ENCODE data around the gene PRAMEF9. TPM values are rescaled to one million over a fixed set of nuclear protein-coding genes. Genes with fewer than 3 reads are reported as not detected.
"Not testable (repeated sequence)": the region's sequence is repeated elsewhere in the genome, so short reads cannot be mapped to it uniquely, and the experiment has no call there.

Gene PRAMEF9
- total RNA-seq, result not detected
- long read RNA-seq, donor 1, result 0 reads
- long read RNA-seq, donor 2, result 0 reads

DNA sequence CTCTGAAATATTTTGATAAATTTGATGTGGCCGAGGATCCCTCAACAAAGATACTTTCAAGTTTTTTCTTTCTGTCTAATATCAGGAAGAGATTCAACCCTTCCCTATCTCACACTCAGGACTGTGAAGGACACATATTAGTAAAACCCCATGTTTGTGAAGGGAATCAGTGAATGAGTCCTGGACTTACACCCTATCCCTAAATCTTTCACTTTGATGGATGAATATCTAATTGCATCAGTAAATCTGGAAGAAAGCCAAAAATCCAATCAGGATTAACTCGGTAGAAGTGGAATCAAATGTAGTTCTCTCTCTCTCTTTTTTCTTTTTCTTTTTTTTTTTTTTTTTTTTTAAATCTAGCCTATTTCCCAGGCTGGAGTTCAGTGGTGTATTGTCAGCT, at the start of gene PRAMEF9:
TSS of gene PRAMEF9 (plus strand) at position 301 of the 400 bp plus-strand sequence. CDS start 3,433 bp downstream, outside the sequence.
- ATAC-seq; intact Hi-C loops (cut with DNase I, micrococcal nuclease); H3K4me1 ChIP-seq (ENCODE audit: low read depth): not testable (repeated sequence)

DNA sequence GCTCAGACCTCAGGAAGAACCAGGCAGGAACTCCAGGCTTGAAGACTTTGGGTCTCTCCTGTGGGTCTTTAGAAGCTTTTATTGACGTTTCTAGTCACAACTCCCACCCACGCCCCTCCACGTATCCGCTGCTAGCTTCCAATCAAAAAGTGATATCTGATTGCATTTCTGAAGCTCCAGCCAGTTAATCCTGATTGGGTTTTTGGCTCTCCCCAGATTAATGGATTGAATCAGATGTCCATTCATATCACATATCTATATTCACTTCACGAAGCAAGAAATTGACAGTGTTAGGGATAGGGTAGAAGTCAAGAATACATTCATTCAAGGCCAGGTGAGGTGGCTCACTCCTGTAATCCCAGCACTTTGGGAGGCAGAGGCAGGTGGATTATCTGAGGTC, 15.7 kb upstream of the PRAMEF9 start, which contains the start of gene PRAMEF26:
TSS of gene PRAMEF26 (minus strand) at position 101 of the 400 bp plus-strand sequence. CDS start 2,914 bp downstream, outside the sequence.
- intact Hi-C loops (cut with DNase I, micrococcal nuclease); H3K36me3 ChIP-seq (ENCODE audit: low read depth); H3K9me3 ChIP-seq; H3K4me3 ChIP-seq; H3K4me1 ChIP-seq (ENCODE audit: low read depth); DNase-seq; ATAC-seq: not testable (repeated sequence)

More for the DNA sequence above, at the start of gene PRAMEF9:
- not testable (repeated sequence) for H3K9me3 ChIP-seq; DNase-seq; H3K36me3 ChIP-seq (ENCODE audit: low read depth); H3K4me3 ChIP-seq

DNA sequence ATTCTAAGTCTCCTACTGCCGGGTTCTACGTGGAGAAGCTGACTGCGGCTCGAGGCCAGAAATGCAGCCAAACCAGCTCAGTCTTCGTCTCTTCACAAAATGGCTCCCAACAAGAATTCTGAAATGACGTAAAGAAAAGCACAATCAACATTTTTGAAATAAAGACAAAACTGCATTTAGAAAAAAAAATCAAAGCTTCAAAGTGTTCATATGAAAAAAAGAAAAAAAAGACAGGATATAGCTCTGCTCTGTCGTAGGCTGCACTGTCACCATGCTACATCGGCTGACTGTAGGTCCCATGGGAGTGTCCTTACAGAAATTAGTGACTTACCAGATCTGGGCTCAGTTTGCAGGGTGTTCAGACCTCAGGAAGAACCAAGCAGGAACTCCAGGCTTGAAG, 6.1 kb upstream of the PRAMEF9 start, which contains the start of gene HNRNPCL4:
TSS of gene HNRNPCL4 (minus strand) at position 101 of the 400 bp plus-strand sequence. CDS start 164 bp downstream, outside the sequence.
- DNase-seq; H3K36me3 ChIP-seq (ENCODE audit: low read depth); H3K4me3 ChIP-seq; H3K9me3 ChIP-seq; intact Hi-C loops (cut with DNase I, micrococcal nuclease); ATAC-seq; H3K4me1 ChIP-seq (ENCODE audit: low read depth): not testable (repeated sequence)

DNA sequence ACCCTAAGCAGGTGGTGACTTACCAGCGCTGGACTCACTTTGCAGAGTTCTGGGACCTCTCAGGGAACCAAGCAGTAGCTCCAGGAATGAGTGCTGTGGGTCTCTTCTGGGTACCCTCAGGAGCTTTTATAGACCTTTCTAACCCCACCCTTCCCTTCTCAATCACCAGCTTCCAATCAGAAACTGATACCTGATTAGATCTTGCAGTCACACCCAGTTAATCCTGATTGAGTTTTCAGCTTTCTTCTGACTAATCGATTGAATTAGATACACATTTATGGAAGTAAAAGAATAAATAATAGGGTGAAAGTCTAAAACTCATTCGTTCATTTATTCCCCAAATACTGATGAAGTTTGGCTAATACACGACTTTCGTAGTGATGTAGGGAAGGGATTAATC, 29.7 kb downstream of the PRAMEF9 start, which contains the start of gene PRAMEF13:
TSS of gene PRAMEF13 (minus strand) at position 101 of the 400 bp plus-strand sequence. CDS start 1,820 bp downstream, outside the sequence.
- H3K4me3 ChIP-seq; H3K36me3 ChIP-seq (ENCODE audit: low read depth); intact Hi-C loops (cut with DNase I, micrococcal nuclease); H3K9me3 ChIP-seq; H3K4me1 ChIP-seq (ENCODE audit: low read depth); ATAC-seq; DNase-seq: not testable (repeated sequence)

DNA sequence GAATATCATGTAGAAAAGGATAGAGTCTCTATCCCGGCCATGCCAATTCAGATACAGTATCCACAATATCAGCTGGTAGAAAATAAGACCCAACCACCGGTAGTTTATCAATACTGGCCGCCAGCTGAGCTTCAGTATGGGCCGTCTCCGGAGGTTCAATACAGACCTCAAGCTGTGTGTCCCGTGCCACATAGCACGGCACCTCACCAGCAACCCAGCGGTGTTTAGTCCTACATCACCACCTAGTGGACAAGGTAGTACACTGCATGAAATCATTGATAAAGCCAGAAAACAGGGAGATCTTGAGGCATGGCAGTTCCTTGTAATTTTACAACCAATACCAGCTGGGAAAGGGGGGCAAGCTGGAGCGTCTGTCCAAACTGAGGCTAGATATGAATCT, 37.1 kb downstream of the PRAMEF9 start:
- ATAC-seq; H3K36me3 ChIP-seq (ENCODE audit: low read depth); H3K4me1 ChIP-seq (ENCODE audit: low read depth); intact Hi-C loops (cut with DNase I, micrococcal nuclease); DNase-seq; H3K9me3 ChIP-seq; H3K4me3 ChIP-seq: not testable (repeated sequence)

DNA sequence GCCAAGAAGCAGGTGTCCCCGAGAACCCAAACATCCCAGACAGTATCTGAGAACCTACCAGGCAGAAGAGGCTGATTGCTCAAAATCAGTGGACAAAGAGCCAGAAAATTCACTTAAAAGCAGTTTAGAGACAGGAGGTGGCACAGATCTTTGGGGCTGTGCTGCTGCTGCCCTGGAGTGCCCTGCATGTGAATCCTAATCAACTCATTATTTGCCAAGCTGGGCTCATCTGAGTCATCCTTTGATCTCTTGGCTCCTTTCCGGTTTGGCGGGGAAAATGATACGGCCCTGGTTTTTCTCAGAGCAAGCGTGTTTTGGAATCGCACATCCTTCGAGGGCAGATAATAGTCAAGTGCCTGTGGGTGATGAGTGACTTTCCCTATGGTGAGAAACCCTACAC, 45.0 kb downstream of the PRAMEF9 start:
- H3K36me3 ChIP-seq (ENCODE audit: low read depth); H3K9me3 ChIP-seq; H3K4me1 ChIP-seq (ENCODE audit: low read depth); H3K4me3 ChIP-seq; DNase-seq; intact Hi-C loops (cut with DNase I, micrococcal nuclease); ATAC-seq: not testable (repeated sequence)

DNA sequence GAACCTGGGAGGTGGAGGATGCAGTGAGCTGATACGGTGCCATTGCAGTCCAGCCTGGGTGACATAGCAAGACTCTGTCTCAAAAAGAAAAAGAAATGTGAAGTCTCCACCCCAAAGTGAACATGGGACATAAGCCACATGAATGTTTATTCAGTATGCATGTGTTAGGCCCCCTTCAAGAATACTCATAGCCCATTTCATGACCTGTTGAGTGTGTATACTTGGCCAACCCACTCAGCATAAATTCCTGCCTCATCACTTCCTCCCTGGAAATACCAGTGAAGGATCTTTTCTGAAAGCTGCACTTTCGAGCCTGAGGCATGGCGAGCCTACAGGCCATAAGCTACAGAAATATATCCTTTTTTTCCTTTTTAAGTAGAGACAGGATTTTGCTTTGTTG, 47.6 kb downstream of the PRAMEF9 start:
- DNase-seq; H3K4me3 ChIP-seq; H3K36me3 ChIP-seq (ENCODE audit: low read depth); intact Hi-C loops (cut with DNase I, micrococcal nuclease); H3K4me1 ChIP-seq (ENCODE audit: low read depth); ATAC-seq; H3K9me3 ChIP-seq: not testable (repeated sequence)

DNA sequence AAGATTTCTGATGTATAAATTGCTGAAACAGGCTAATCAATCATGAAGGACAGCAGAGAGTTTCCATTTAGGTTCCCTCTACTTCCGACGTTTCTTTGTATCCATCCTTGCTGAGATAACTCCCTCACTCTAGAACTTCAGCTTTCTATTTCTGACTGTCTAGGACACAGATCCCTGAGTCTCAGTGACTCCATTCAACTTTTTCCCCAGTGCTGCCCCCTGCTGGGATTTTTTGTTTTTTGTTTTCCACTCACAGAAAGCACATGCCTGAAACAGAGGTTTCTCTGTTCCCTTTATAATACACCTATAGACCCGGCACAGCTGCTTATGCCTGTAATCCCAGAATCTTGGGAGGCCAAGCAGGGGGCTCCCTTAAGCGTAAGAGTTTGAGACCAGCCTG, 51.1 kb downstream of the PRAMEF9 start:
- H3K9me3 ChIP-seq; DNase-seq; ATAC-seq; H3K36me3 ChIP-seq (ENCODE audit: low read depth); intact Hi-C loops (cut with DNase I, micrococcal nuclease); H3K4me3 ChIP-seq; H3K4me1 ChIP-seq (ENCODE audit: low read depth): not testable (repeated sequence)

DNA sequence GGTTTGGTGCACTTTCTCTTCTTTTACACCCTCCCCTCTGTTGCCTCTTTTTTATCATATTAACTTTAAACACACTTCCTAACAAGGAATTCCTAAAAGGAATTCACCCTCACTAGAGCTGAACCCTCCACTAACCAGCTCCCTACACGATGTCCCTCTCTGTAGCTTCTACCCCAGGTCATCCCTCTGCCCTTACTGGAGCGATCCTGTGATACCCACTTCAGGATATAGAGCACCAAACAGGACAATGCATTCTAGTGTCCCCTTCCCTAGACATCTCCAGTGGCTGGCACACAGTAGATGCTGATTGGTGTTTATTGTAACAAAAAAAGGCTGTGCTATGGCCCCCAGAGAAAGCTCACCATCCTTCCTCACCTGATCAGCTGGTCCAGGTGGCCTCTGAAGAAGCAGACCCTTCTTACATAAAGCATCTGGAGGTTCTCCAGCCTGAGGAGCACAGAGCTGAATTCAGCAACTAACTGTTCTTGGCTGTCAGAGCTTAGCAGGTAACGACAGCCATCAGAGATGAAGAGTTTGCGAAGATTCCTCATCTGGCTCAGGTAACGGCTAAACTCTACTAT, 52.9 kb downstream of the PRAMEF9 start:
- no peak for ATAC-seq
- H3K36me3 ChIP-seq (ENCODE audit: low read depth), result no peaks in the 10 kb centered on the region

DNA sequence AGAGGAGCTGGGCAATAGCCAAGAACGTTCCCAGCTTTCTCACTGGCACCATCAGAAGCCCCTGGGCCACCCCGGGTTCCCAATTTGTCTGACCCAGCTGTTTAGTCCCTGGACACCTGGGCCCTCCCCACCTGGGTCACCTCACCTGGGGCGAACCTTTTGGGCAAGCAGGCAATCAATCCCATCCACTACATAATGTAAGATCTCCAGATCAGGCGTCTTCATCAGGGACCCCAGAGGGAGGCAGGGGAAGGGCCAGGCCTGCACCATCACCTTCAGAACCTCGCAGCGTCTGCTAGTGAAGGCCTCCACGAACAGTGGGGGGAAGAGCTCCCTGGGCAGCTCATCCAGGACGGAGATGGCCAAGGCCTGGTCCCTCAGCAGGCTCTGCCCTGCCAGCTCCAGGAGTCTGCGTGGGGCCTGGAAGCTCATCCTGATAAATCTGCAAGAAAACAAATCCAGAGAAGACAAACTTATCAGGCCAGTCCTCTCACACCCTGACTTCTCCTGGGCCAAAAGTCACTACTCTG, 54.1 kb downstream of the PRAMEF9 start, which contains the start of gene PRAMEF18:
TSS of gene PRAMEF18 (minus strand) at position 480 of the 530 bp plus-strand sequence. CDS start at position 432, 48 bp downstream.
- DNase-seq; H3K4me3 ChIP-seq; H3K9me3 ChIP-seq; ATAC-seq; intact Hi-C loops (cut with DNase I, micrococcal nuclease); H3K36me3 ChIP-seq (ENCODE audit: low read depth); H3K4me1 ChIP-seq (ENCODE audit: low read depth): not testable (repeated sequence)

More for the DNA sequence above, 52.9 kb downstream of the PRAMEF9 start:
- no peak overlapping the region for H3K4me3 ChIP-seq
- TF ChIP-seq, protein P1, sequence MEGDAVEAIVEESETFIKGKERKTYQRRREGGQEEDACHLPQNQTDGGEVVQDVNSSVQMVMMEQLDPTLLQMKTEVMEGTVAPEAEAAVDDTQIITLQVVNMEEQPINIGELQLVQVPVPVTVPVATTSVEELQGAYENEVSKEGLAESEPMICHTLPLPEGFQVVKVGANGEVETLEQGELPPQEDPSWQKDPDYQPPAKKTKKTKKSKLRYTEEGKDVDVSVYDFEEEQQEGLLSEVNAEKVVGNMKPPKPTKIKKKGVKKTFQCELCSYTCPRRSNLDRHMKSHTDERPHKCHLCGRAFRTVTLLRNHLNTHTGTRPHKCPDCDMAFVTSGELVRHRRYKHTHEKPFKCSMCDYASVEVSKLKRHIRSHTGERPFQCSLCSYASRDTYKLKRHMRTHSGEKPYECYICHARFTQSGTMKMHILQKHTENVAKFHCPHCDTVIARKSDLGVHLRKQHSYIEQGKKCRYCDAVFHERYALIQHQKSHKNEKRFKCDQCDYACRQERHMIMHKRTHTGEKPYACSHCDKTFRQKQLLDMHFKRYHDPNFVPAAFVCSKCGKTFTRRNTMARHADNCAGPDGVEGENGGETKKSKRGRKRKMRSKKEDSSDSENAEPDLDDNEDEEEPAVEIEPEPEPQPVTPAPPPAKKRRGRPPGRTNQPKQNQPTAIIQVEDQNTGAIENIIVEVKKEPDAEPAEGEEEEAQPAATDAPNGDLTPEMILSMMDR (IDR thresholded peaks at IDR 0.05), result no peak
- intact Hi-C loops (cut with DNase I, micrococcal nuclease), result no loop called here
- DNase-seq, result no peak
- no peaks in the 10 kb centered on the region for H3K4me1 ChIP-seq (ENCODE audit: low read depth)
- no peaks in the 10 kb centered on the region for H3K9me3 ChIP-seq

DNA sequence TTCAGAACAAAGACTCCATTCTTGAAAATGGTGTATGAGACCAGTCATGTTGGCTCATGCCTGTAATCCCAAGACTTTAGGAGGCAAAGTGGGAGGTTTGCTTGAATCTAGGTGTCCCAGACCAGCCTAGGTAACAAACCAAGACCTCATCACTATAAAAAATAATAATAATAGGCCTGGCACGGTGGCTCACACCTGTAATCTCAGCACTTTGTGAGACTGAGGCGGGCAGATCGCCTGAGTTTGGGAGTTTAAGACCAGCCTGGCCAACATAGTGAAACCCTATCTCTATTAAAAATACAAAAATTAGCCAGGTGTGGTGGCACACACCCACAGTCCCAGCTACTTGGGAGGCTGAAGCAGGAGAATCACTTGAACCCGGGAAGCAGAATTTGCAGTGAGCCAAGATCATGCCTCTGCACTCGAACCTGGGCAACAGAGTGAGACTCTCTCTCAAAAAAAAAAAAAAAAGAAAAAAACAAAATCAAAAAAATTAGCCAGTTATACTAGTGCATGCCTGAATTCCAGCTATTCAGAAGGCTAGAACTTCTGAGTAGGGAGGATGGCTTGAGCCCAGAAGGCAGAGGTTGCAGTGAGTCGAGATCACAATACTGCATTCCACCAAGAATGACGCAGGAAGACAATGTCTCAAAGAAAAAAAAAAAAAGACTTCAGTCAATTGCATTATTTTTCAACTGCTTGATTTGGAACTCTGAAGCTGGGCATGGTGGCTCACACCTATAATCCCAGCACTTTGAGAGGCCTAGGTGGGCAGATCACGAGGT, 55.8 kb downstream of the PRAMEF9 start:
- intact Hi-C loops (cut with DNase I, micrococcal nuclease); DNase-seq; ATAC-seq: not testable (repeated sequence)

More for the DNA sequence above, 55.8 kb downstream of the PRAMEF9 start:
- H3K4me1 ChIP-seq (ENCODE audit: low read depth); H3K36me3 ChIP-seq (ENCODE audit: low read depth); H3K4me3 ChIP-seq; H3K9me3 ChIP-seq: not testable (repeated sequence)

Measured in mucosa of descending colon (tissue), 3 donors.